Thoracic aorta (tissue), 2 donors: ENCODE measurements around the gene SCMH1. TPM values are rescaled to one million over a fixed set of nuclear protein-coding genes. Genes with fewer than 3 reads are reported as not detected.

Experiments used
- ATAC-seq: fragments of 150-250 bp; one replicate; pipeline ENCODE4 v1.8.0; 2017; ENCODE audit warnings: low read depth; ENCODE audit not compliant: insufficient number of reproducible peaks, low FRiP score
- DNase-seq: peaks from one replicate; pipeline ENCODE4 v3.0.0-alpha.2; 2020; ENCODE audit warnings: low spot score
- H3K27ac ChIP-seq, 2 donors: fragments of 200-600 bp; sonication (generic); 1 replicate in 1 of 2; 2 replicates in 1 of 2; pipeline ENCODE4 v1.5.1; 2016; ENCODE audit warnings: mild to moderate bottlenecking in 2 of 2, moderate library complexity in 2 of 2
- H3K27me3 ChIP-seq: fragments of 200-600 bp; sonication (generic); replicated peaks from 2 replicates; pipeline ENCODE4 v1.6.0; 2016; ENCODE audit warnings: mild to moderate bottlenecking; ENCODE audit not compliant: insufficient read depth
- H3K36me3 ChIP-seq: fragments of 200-600 bp; sonication (generic); one replicate; pipeline ENCODE4 v1.5.1; 2016
- H3K4me1 ChIP-seq, 2 donors: fragments of 200-600 bp; sonication (generic); 1 replicate in 1 of 2; 2 replicates in 1 of 2; pipeline versions ENCODE4 v1.5.1 to v1.6.0; 2016; ENCODE audit warnings: low read depth in 2 of 2, mild to moderate bottlenecking in 1 of 2; ENCODE audit not compliant: control insufficient read depth in 1 of 2
- H3K4me3 ChIP-seq: fragments of 200-600 bp; sonication (generic); 2 replicates; pipeline ENCODE4 v1.5.1; 2016; ENCODE audit warnings: mild to moderate bottlenecking
- H3K9me3 ChIP-seq: fragments of 200-600 bp; sonication (generic); 2 replicates; pipeline ENCODE4 v1.5.1; 2016
- total RNA-seq, 2 donors: library from RNA; depleted of rRNA; stranded (reverse); fragments of >200 nt; gene quantifications; one replicate each; pipeline versions ENCODE4 v1.1.0 to v1.2.3, GENCODE V29; 2016
- TF ChIP-seq, protein P1 (sequence below): fragments of 200-600 bp; sonication (generic); IDR thresholded peaks from one replicate; pipeline ENCODE4 v1.5.1; 2019; ENCODE audit warnings: antibody characterized with exemption

SCMH1 gene
- total RNA-seq, 2 donors from 2014 or later = 41.7 to 65.9 TPM

DNA sequence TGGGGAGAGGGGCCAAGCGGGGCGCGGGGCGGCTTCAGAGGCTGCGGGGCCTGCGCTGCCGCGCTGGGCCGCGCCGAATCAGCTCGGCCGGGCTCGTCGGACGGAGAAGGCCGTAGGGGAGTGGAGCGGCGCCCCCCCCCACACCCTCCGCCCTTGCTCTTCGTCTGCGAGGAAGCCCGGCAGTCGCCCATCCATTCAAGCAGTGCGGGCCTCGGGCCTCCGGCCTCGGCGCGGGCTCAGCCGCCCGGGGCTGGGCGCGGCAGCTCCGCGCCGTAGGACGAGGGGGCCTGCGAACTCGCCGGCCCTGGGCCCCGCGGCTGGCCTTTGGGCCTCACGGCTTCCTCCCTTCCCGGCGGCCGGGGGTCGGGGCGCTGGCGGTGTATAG, 262.0 kb downstream of the SCMH1 start:
- ATAC-seq (peak; percentile 9), DNase-seq (no peak)
- Histone ChIP-seq H3K27ac (peak overlapping the region; percentile 93), H3K27me3 (no peaks in the 10 kb centered on the region), H3K4me3 (peak overlapping the region; percentile 87), H3K4me1 (peaks cover 30 to 75% of the 10 kb centered on the region in 2 donors), H3K36me3 (no peaks in the 10 kb centered on the region), H3K9me3 (no peaks in the 10 kb centered on the region)
- TF ChIP-seq, protein P1, sequence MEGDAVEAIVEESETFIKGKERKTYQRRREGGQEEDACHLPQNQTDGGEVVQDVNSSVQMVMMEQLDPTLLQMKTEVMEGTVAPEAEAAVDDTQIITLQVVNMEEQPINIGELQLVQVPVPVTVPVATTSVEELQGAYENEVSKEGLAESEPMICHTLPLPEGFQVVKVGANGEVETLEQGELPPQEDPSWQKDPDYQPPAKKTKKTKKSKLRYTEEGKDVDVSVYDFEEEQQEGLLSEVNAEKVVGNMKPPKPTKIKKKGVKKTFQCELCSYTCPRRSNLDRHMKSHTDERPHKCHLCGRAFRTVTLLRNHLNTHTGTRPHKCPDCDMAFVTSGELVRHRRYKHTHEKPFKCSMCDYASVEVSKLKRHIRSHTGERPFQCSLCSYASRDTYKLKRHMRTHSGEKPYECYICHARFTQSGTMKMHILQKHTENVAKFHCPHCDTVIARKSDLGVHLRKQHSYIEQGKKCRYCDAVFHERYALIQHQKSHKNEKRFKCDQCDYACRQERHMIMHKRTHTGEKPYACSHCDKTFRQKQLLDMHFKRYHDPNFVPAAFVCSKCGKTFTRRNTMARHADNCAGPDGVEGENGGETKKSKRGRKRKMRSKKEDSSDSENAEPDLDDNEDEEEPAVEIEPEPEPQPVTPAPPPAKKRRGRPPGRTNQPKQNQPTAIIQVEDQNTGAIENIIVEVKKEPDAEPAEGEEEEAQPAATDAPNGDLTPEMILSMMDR = no peak

DNA sequence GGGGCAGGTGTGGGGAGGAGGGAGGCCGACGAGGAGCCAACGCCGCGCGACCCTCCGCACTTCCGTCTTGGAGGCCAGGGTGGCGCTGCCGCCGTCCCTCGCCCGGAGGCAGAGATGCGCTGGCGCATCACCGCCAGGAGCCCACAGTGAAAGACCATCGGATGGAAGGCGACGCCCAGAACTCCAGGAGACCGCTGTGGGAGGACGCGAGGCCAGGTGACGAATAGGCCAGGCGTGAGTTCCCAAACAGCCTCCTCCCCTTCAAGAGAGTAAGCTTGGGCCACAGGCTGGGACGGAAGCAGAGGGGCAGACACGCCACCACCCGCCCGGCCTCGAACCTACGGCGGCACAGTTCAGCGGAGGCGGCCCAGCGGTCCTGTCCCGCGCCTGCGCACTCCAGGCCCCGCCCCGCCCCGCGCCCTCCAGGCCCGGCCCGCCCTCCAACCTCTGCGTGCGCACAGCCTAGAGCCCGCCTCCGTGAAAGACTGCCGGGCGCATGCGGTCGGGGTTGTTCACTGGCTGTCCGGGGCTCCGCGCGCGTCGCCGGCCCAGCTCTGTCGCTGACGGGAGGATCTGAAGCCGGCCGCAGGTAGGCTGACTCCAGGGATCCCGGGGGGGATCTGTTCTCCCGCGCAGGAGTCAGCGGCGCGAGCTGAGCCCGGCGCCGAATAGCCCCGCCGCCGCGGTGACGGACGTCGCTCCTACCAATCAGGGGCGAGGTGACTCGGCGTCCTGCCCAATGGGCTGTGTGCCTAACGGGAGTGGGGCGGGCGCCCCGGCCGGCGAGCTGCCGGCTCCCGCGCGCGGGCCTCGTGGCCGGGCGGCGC, 262.7 kb downstream of the SCMH1 start, which contains the start of gene CTPS1:
Gene CTPS1 (plus strand): TSS at position 456 of the 827 bp plus-strand sequence. CDS start 3,595 bp downstream, outside the sequence.
- peak; percentile 76 for ATAC-seq
- no peaks in the 10 kb centered on the region for H3K27me3 ChIP-seq
- H3K27ac ChIP-seq = peak within 1 kb of the TSS; percentile 93
- H3K4me1 ChIP-seq = peaks cover 24 to 68% of the 10 kb centered on the region in 2 donors
- no peaks in the 10 kb centered on the region for H3K36me3 ChIP-seq
- H3K4me3 ChIP-seq = peak within 1 kb of the TSS; percentile 87
- no peaks in the 10 kb centered on the region for H3K9me3 ChIP-seq
- DNase-seq = peak; percentile 71
- TF ChIP-seq, protein P1 = peak; percentile 19

DNA sequence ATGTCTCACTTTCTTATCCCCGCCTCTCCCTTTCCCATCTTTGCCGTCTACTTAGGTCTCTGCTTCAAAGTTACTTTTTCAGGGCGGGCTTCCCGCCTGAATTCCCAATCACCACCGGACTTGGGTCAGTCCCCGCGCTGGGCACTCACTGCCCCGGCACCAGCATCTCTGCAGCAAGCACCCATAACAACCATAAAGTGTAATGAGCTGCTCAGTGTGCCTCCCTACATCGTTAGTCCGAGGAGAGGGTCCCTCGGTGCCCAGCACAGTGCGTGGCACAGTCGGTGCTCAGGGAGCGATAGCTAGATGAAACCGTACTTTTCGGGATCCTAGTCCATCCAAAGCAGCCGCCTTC, 263.2 kb downstream of the SCMH1 start:
- ATAC-seq (no peak), DNase-seq (no peak)
- H3K4me1 ChIP-seq = peaks cover 21 to 63% of the 10 kb centered on the region in 2 donors
- H3K27me3 ChIP-seq = no peaks in the 10 kb centered on the region
- H3K9me3 ChIP-seq = no peaks in the 10 kb centered on the region
- no peaks in the 10 kb centered on the region for H3K36me3 ChIP-seq
- H3K27ac ChIP-seq = peak overlapping the region; percentile 93
- TF ChIP-seq, protein P1 = no peak
- H3K4me3 ChIP-seq = peak overlapping the region; percentile 87

DNA sequence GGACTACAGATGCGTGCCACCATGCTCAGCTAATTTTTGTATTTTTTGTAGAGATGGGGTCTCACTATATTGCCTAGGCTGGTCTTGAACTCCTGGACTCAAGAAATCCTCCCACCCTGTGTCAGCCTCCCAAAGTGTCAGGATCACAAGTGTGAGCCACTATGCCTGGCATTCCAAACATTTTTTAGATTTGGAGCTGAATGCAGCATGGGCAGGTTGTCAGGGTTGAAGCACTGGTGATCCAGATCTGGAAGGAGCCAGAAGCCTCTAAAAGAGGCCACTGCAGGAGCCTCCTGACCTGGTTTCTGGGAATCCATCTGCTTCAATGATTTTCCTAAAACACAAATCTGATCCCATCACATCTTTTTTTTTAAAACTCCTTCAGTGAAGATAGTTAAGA, 264.4 kb downstream of the SCMH1 start:
- H3K4me3 ChIP-seq = no peak overlapping the region
- ATAC-seq (no peak), DNase-seq (no peak)
- peaks cover 13 to 51% of the 10 kb centered on the region in 2 donors for H3K4me1 ChIP-seq
- peak overlapping the region in 1 of 2 donors; percentile 93 for H3K27ac ChIP-seq
- no peaks in the 10 kb centered on the region for H3K36me3 ChIP-seq
- TF ChIP-seq, protein P1 = no peak
- H3K27me3 ChIP-seq = no peaks in the 10 kb centered on the region
- no peaks in the 10 kb centered on the region for H3K9me3 ChIP-seq

Other genes starting within 250 kb of the SCMH1 start
- gene SLFNL1, start 220.6 kb downstream of the SCMH1 start, total RNA-seq = 1 to 10 TPM in 1 of 2 donors, under 1 TPM in 1; 0.68 to 1.3 TPM
- 1 to 10 TPM in 1 of 2 donors, not detected in 1; 3.8 TPM for gene FOXO6, start 119.1 kb upstream of the SCMH1 start, total RNA-seq
- gene EDN2, start 242.4 kb upstream of the SCMH1 start, total RNA-seq = not detected